A549 (cell line): ENCODE results near the gene PATJ. TPM values are rescaled to one million over a fixed set of nuclear protein-coding genes. Genes with fewer than 3 reads are reported as not detected.

ENCODE experiments used
- ATAC-seq, 2 experiments: fragments of 200-7000 bp in 1 of 2; fragments of >200 bp in 1 of 2; cut with Nextera tagmentation in 1 of 2; cut with Tn5 transposase in 1 of 2; 3 replicates each; pipeline versions ENCODE4 v1.8.0 to v1.9.1; 2018 to 2020; ENCODE audit warnings: mild to moderate bottlenecking in 1 of 2, moderate library complexity in 1 of 2
- CTCF ChIA-PET: fragments of 300-600 bp; sonication (Branson Sonifier 250); formaldehyde crosslinking; extraction: SDS; loops from one replicate; lab custom pipeline; 2021; ENCODE audit warnings: antibody characterized with exemption, inconsistent platforms; lab: Yijun Ruan, JAX
- POLR2A ChIA-PET: fragments of 350-600 bp; formaldehyde crosslinking; extraction: SDS; loops from one replicate; lab custom pipeline; 2021; ENCODE audit warnings: antibody characterized with exemption, inconsistent platforms; lab: Yijun Ruan, JAX
- DNase-seq, 2 experiments: peaks; one replicate each; pipeline versions ENCODE4 v3.0.0 to v3.0.0-alpha.2; 2011 to 2016; ENCODE audit warnings: low read depth in 1 of 2, low spot score in 1 of 2
- FAIRE-seq: peaks from 2 replicates; lab custom pipeline; 2011; peaks lifted over from hg19 to GRCh38; lab: Jason Lieb, UNC
- H3K27ac ChIP-seq, 2 experiments: fragments of >200 bp; sonication (Bioruptor Twin); formaldehyde crosslinking; 3 replicates each; pipeline ENCODE4 v1.5.1; 2016 to 2017
- H3K4me1 ChIP-seq: fragments of >200 bp; sonication (Bioruptor Twin); formaldehyde crosslinking; 3 replicates; pipeline ENCODE4 v1.6.1; 2016
- H3K4me2 ChIP-seq: fragments of >200 bp; sonication (Bioruptor Twin); formaldehyde crosslinking; 3 replicates; pipeline ENCODE4 v1.6.1; 2016
- H3K4me3 ChIP-seq: fragments of >200 bp; sonication (Bioruptor Twin); formaldehyde crosslinking; 3 replicates; pipeline ENCODE4 v1.5.1; 2016
- H3K9me3 ChIP-seq: fragments of >200 bp; sonication (Bioruptor Twin); formaldehyde crosslinking; 3 replicates; pipeline ENCODE4 v1.6.1; 2016
- ATOH8 ChIP-seq: fragments of 250-450 bp; sonication (Bioruptor Pico); IDR thresholded peaks from 2 replicates; pipeline ENCODE4 v1.5.0; 2020; ENCODE audit warnings: low read depth, mild to moderate bottlenecking, moderate library complexity
- BCL3 ChIP-seq: fragments of >200 bp; sonication (Bioruptor Twin); formaldehyde crosslinking; IDR thresholded peaks from 3 replicates; pipeline ENCODE4 v1.6.1; 2016
- CBX8 ChIP-seq: fragments of 200-600 bp; sonication (generic); IDR thresholded peaks from 2 replicates; pipeline ENCODE4 v1.6.1; 2016
- CEBPB ChIP-seq, 2 experiments: fragments of >200 bp in 1 of 2; sonication (Bioruptor Twin) in 1 of 2; formaldehyde crosslinking in 1 of 2; IDR thresholded peaks; 2 replicates each; pipeline ENCODE4 v1.6.1; 2012 to 2016
- CHD2 ChIP-seq: fragments of 150-350 bp; IDR thresholded peaks from 2 replicates; pipeline ENCODE4 v1.6.1; 2014; ENCODE audit warnings: low read length; ENCODE audit not compliant: partially characterized antibody
- CHD4 ChIP-seq: fragments of 200-600 bp; sonication (generic); IDR thresholded peaks from 2 replicates; pipeline ENCODE4 v1.6.1; 2016; ENCODE audit warnings: antibody characterized with exemption, mild to moderate bottlenecking, borderline replicate concordance
- E2F6 ChIP-seq: IDR thresholded peaks from 2 replicates; pipeline ENCODE4 v1.6.1; 2012; ENCODE audit warnings: low read depth, borderline replicate concordance
- EHMT2 ChIP-seq: fragments of 200-600 bp; sonication (generic); IDR thresholded peaks from 2 replicates; pipeline ENCODE4 v1.6.1; 2016; ENCODE audit warnings: antibody characterized with exemption, low read depth, mild to moderate bottlenecking, moderate library complexity
- ESRRA ChIP-seq: fragments of 150-350 bp; IDR thresholded peaks from 2 replicates; pipeline ENCODE4 v1.6.1; 2014; ENCODE audit warnings: mild to moderate bottlenecking, low read length, borderline replicate concordance
- FOXS1 ChIP-seq: fragments of 250-450 bp; sonication (Bioruptor Pico); IDR thresholded peaks from 2 replicates; pipeline ENCODE4 v1.5.0; 2020; ENCODE audit warnings: mild to moderate bottlenecking, moderate library complexity
- GATA3 ChIP-seq: IDR thresholded peaks from 2 replicates; pipeline ENCODE4 v1.6.1; 2012; ENCODE audit warnings: borderline replicate concordance
- HDAC2 ChIP-seq: fragments of 200-600 bp; sonication (generic); IDR thresholded peaks from 2 replicates; pipeline ENCODE4 v1.6.1; 2016
- HEYL ChIP-seq: fragments of 250-450 bp; sonication (Bioruptor Pico); IDR thresholded peaks from 2 replicates; pipeline ENCODE4 v1.8.0; 2021; ENCODE audit warnings: mild to moderate bottlenecking, moderate library complexity
- HOXA7 ChIP-seq: fragments of 250-450 bp; sonication (Bioruptor Pico); IDR thresholded peaks from 2 replicates; pipeline ENCODE4 v1.5.0; 2020; ENCODE audit warnings: mild to moderate bottlenecking, moderate library complexity
- HOXB13 ChIP-seq: fragments of 250-450 bp; sonication (Bioruptor Pico); IDR thresholded peaks from 2 replicates; pipeline ENCODE4 v1.5.0; 2020; ENCODE audit warnings: low read depth, mild to moderate bottlenecking, moderate library complexity
- HOXB5 ChIP-seq: fragments of 250-450 bp; sonication (Bioruptor Pico); IDR thresholded peaks from 2 replicates; pipeline ENCODE4 v1.5.0; 2020; ENCODE audit warnings: mild to moderate bottlenecking, moderate library complexity
- JUN ChIP-seq, 2 experiments: fragments of >200 bp; sonication (Bioruptor Twin); formaldehyde crosslinking; IDR thresholded peaks; 2 replicates in 1 of 2; 3 replicates in 1 of 2; pipeline ENCODE4 v1.6.1; 2016 to 2017
- KDM1A ChIP-seq: fragments of 200-600 bp; sonication (generic); IDR thresholded peaks from 2 replicates; pipeline ENCODE4 v1.6.1; 2016; ENCODE audit warnings: low read depth, mild to moderate bottlenecking
- MAFK ChIP-seq: fragments of 450-650 bp; IDR thresholded peaks from 2 replicates; pipeline ENCODE4 v1.6.1; 2014; ENCODE audit not compliant: partially characterized antibody
- POLR2AphosphoS2 ChIP-seq: conservative IDR thresholded peaks from 2 replicates; pipeline ENCODE4 v1.6.1; 2012; ENCODE audit warnings: low read length, improper control_type of control experiment, inconsistent platforms
- RAD21 ChIP-seq, 2 experiments: fragments of >200 bp in 1 of 2; sonication (Bioruptor Twin) in 1 of 2; formaldehyde crosslinking in 1 of 2; IDR thresholded peaks in 1 of 2; conservative IDR thresholded peaks in 1 of 2; 2 replicates in 1 of 2; 3 replicates in 1 of 2; pipeline ENCODE4 v1.6.1; 2012 to 2018; ENCODE audit warnings: inconsistent platforms in 1 of 2
- RARB ChIP-seq: fragments of 250-450 bp; sonication (Bioruptor Pico); IDR thresholded peaks from 2 replicates; pipeline ENCODE4 v1.8.0; 2021; ENCODE audit warnings: mild to moderate bottlenecking, moderate library complexity
- RCOR1 ChIP-seq: fragments of 150-350 bp; IDR thresholded peaks from 2 replicates; pipeline ENCODE4 v1.6.1; 2014; ENCODE audit warnings: antibody characterized with exemption, low read length, low read depth
- SREBF2 ChIP-seq: fragments of 450-650 bp; IDR thresholded peaks from 2 replicates; pipeline ENCODE4 v1.6.1; 2014; ENCODE audit warnings: mild to moderate bottlenecking, moderate library complexity
- TP53 ChIP-seq: fragments of 250-450 bp; sonication (Bioruptor Pico); IDR thresholded peaks from 2 replicates; pipeline ENCODE4 v1.5.0; 2021; ENCODE audit warnings: mild to moderate bottlenecking, moderate library complexity
- ZC3H11A ChIP-seq: fragments of 450-650 bp; IDR thresholded peaks from 2 replicates; pipeline ENCODE4 v1.6.1; 2014; ENCODE audit warnings: antibody characterized with exemption, mild to moderate bottlenecking
- ZFP36 ChIP-seq: fragments of 450-650 bp; IDR thresholded peaks from 2 replicates; pipeline ENCODE4 v1.6.1; 2014; ENCODE audit warnings: borderline replicate concordance; ENCODE audit not compliant: partially characterized antibody
- ZNF302 ChIP-seq: fragments of 250-450 bp; sonication (Bioruptor Pico); IDR thresholded peaks from 2 replicates; pipeline ENCODE4 v1.9.0; 2021; ENCODE audit warnings: inconsistent platforms, mild to moderate bottlenecking, moderate library complexity
- WGBS: methylation state at CpG from one replicate; pipeline ENCODE4 v1.1.6; 2017; ENCODE audit errors: missing lambda C conversion rate; 5-methylcytosine and 5-hydroxymethylcytosine counted together
- polyA plus RNA-seq, 4 experiments: library from polyadenylated mRNA; depleted of rRNA in 3 of 4; stranded (reverse); fragments of >200 nt; fragmentation: RNase III in 1 of 4; extraction: RNeasy Plus Mini Kit Qiagen cat#74134 plus additional on column Dnase treatment in 1 of 4; gene quantifications; 2 replicates in 3 of 4; 3 replicates in 1 of 4; pipeline ENCODE4 v1.2.3, GENCODE V29; 2011 to 2017
- TF ChIP-seq, protein P1 (sequence below): fragments of 450-650 bp; IDR thresholded peaks from 2 replicates; pipeline ENCODE4 v1.6.1; 2014; ENCODE audit warnings: antibody characterized with exemption
- TF ChIP-seq, protein P2 (sequence below): fragments of >200 bp; sonication (Bioruptor Twin); formaldehyde crosslinking; IDR thresholded peaks from 3 replicates; pipeline ENCODE4 v1.5.1; 2016
- TF ChIP-seq, protein P3 (sequence below): IDR thresholded peaks from 2 replicates; pipeline ENCODE4 v1.6.1; 2012

PATJ gene
- polyA plus RNA-seq, 2 of the 4 experiments (the other 2 are of a cell fraction) = 6.0 to 14.7 TPM

- H3K4me2 ChIP-seq = no peak overlapping the region
- ATAC-seq (no peak), FAIRE-seq (no peak), DNase-seq (no peak)
- CTCF ChIA-PET = no interaction called here
- TF ChIP-seq, protein P1, sequence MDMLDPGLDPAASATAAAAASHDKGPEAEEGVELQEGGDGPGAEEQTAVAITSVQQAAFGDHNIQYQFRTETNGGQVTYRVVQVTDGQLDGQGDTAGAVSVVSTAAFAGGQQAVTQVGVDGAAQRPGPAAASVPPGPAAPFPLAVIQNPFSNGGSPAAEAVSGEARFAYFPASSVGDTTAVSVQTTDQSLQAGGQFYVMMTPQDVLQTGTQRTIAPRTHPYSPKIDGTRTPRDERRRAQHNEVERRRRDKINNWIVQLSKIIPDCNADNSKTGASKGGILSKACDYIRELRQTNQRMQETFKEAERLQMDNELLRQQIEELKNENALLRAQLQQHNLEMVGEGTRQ = no peak
- TF ChIP-seq, protein P2, sequence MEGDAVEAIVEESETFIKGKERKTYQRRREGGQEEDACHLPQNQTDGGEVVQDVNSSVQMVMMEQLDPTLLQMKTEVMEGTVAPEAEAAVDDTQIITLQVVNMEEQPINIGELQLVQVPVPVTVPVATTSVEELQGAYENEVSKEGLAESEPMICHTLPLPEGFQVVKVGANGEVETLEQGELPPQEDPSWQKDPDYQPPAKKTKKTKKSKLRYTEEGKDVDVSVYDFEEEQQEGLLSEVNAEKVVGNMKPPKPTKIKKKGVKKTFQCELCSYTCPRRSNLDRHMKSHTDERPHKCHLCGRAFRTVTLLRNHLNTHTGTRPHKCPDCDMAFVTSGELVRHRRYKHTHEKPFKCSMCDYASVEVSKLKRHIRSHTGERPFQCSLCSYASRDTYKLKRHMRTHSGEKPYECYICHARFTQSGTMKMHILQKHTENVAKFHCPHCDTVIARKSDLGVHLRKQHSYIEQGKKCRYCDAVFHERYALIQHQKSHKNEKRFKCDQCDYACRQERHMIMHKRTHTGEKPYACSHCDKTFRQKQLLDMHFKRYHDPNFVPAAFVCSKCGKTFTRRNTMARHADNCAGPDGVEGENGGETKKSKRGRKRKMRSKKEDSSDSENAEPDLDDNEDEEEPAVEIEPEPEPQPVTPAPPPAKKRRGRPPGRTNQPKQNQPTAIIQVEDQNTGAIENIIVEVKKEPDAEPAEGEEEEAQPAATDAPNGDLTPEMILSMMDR = no peak
- TF ChIP-seq TP53 (CRISPR knock-in tag) = no peak
- no peak for TF ChIP-seq ZFP36
- no peak for TF ChIP-seq EHMT2
- TF ChIP-seq HEYL = no peak
- TF ChIP-seq HDAC2 = no peak
- no peak for TF ChIP-seq E2F6
- TF ChIP-seq HOXB5 (CRISPR knock-in tag) = no peak
- TF ChIP-seq CHD4 = no peak
- no peak for TF ChIP-seq ZNF302
- TF ChIP-seq CBX8 = no peak
- no peak for TF ChIP-seq ATOH8
- TF ChIP-seq RCOR1 = no peak
- TF ChIP-seq ESRRA = no peak
- TF ChIP-seq GATA3 = no peak
- no peak for TF ChIP-seq BCL3
- 91% methylated on average over 3 of the region's 3 CpGs for WGBS
- H3K9me3 ChIP-seq = no peaks in the 10 kb centered on the region
- H3K4me1 ChIP-seq = no peaks in the 10 kb centered on the region
- POLR2A ChIA-PET = no interaction called here
- H3K27ac ChIP-seq = no peak overlapping the region
- H3K4me3 ChIP-seq = no peak overlapping the region
Measured at GRCh38 chr1:61816191-61816590, 73.9 kb downstream of the PATJ start.

DNA sequence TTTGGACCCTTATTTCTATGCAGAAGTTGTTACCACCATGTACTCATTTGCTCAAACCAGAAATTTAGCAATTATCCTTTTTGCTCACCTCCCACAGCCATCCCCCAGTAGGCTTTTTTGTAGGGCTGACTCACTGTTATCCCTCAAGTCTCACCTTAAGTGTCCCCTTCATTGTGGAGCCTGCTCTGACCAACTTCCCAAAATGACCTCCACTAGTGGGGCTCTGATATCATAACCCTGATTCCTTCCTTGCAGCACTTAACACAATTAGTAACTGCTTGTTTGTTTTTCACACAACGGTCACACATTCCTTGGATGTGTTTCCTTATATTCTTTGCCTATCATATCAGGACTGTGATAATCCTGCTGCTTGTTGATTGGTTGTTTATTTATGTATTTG, 76.7 kb downstream of the PATJ start:
- ChIA-PET CTCF (no interaction called here), POLR2A (no interaction called here)
- Histone ChIP-seq H3K4me2 (no peak overlapping the region), H3K9me3 (no peaks in the 10 kb centered on the region), H3K27ac (no peak overlapping the region), H3K4me3 (no peak overlapping the region), H3K4me1 (no peaks in the 10 kb centered on the region)
- DNase-seq = no peak
- no peak for FAIRE-seq
- TF ChIP-seq ZC3H11A (no peak), SREBF2 (no peak), MAFK (no peak), HOXB13 (CRISPR knock-in tag) (no peak), RARB (CRISPR knock-in tag) (no peak), RAD21 (conservative IDR thresholded peaks at IDR 0.05 in 1 of 2, IDR thresholded peaks at IDR 0.05 in 1 of 2) (no peak), JUN (IDR thresholded peaks at IDR 0.05) (no peak), FOXS1 (CRISPR knock-in tag) (no peak), CHD2 (no peak), KDM1A (no peak), RCOR1 (no peak), POLR2AphosphoS2 (no peak), HOXA7 (CRISPR knock-in tag) (no peak), CEBPB (IDR thresholded peaks at IDR 0.05) (no peak), E2F6 (no peak), HDAC2 (no peak)
- TF ChIP-seq, protein P3, sequence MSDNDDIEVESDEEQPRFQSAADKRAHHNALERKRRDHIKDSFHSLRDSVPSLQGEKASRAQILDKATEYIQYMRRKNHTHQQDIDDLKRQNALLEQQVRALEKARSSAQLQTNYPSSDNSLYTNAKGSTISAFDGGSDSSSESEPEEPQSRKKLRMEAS = no peak
- 100% methylated on average over 1 of the region's 1 CpG for WGBS
- ATAC-seq = no peak
